Measurements from ENCODE around the gene ZNF669.

ZNF669 gene

GRCh38 chr1:247105966-247106365 is 1.8 kb upstream of the ZNF669 start:
- no peak overlapping the region for H3K27ac ChIP-seq
- no peak for TF ChIP-seq CTCF (IDR thresholded peaks at IDR 0.05)
- TF ChIP-seq ZFX (IDR thresholded peaks at IDR 0.05; ENCODE audit: borderline replicate concordance) = no peak

DNA sequence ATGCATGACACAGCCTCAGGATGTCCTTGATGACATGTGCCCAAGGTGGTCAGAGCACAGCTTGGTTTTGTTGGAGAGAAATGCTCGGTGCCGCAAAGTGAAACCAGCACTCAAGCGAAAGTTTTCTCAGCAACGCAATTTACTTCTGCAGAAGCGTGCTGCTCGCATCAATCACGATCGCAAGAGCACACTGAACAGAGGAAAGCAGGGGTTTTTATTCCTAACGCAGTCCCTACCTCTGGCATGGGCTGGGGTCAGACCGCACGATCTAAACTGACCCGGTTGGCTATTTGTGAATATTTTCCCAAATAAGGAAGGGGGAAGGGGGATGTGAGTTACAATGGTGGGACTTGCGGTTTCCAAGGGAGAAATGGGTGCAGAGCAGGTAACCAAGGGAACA is 809 bp upstream of the ZNF669 start:
- TF ChIP-seq ZFX (IDR thresholded peaks at IDR 0.05; ENCODE audit: borderline replicate concordance) (no peak), CTCF (IDR thresholded peaks at IDR 0.05) (no peak)
- peak overlapping the region; percentile 93 for H3K27ac ChIP-seq

DNA sequence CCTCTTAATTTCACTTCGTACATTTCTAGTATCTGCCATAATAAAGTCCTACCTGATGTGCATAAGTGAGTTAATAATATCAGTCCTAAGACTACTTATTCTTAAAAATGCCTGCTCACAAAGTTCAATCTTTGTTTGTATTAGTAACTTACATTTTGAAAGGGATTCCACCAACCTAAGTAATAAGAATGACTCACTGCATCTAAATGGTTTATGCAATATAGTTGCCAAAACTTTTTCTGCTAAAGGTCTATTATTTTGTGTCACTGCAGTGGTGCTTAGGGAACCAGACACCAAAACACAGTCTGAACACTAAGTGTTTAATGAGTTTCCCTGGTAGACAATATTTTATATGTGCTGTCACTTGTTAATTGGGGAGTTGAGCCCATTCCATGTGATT is 1.8 kb downstream of the ZNF669 start:
- no peak overlapping the region for H3K27ac ChIP-seq
- TF ChIP-seq CTCF (IDR thresholded peaks at IDR 0.05) = no peak
- TF ChIP-seq ZFX (IDR thresholded peaks at IDR 0.05; ENCODE audit: borderline replicate concordance) = no peak

DNA sequence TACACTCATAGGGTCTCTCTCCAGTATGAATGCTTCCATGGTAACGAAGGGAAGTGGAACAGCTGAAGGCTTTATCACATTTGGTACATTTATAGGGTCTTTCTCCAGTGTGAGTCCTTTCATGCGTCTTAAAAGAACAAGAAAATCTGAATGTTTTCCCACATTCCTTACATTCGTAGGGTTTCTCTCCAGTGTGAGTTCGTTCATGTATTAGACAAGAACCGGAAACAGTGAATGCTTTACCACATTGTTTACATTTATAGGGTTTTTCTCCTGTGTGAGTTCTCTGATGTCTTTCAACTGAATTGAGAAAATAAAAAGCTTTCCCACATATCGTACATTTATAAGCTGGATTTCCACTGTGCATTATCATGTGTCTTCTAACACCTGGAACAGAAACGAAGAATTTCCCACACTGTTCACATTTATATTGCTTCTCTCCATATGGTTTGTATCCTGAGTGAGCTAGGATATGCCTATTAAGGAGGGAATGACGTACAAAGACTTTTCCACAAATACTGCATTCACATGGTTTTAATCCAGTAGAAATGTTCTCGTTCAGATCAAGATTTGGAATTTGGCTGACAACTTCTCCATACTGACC is 3.4 kb downstream of the ZNF669 start:
- no peak overlapping the region for H3K27ac ChIP-seq
- no peak for TF ChIP-seq CTCF (IDR thresholded peaks at IDR 0.05)
- no peak for TF ChIP-seq ZFX (IDR thresholded peaks at IDR 0.05; ENCODE audit: borderline replicate concordance)

DNA sequence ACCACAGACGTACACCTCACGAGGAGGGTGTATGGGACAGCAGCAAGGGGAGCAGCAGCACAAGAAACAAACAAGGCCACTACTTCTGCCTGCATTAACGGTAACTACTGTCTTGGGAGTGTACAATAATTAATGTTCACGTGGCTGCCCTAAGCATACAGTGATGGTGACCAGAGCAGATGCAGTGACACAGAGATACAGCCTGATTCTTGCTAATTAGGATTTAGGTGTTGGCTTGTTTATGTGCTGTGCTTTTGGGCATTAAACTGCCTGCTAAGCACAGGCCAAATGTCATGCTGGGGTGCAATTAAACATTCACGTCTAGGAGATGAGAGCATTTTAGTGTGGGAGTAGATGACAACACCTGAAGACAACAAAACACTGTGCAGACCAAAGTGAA is 7.2 kb downstream of the ZNF669 start:
- TF ChIP-seq CTCF (IDR thresholded peaks at IDR 0.05) (no peak), ZFX (IDR thresholded peaks at IDR 0.05; ENCODE audit: borderline replicate concordance) (no peak)
- H3K27ac ChIP-seq = no peak overlapping the region

DNA sequence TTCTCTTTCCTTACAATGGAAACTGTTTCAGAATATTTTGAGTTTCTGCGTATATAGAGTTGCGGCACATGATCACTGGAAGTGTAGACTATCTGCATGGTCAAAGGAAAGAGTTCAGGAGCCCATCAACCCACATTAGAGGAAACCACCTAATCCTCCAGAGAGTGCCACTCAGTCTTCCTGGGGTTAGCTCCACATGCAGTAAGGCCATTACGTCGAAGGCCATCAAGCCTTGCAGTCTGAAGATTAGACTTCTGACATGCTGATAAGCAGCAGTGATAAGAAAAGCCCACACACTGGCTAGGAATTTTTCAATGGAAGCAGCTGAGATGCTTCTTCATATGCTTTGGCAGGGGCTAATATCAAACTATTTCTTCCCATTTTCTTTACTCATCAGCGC is 7.6 kb downstream of the ZNF669 start:
- H3K27ac ChIP-seq = no peak overlapping the region
- TF ChIP-seq CTCF (IDR thresholded peaks at IDR 0.05) (no peak), ZFX (IDR thresholded peaks at IDR 0.05; ENCODE audit: borderline replicate concordance) (no peak)

GRCh38 chr1:247096112-247096511 is 8.0 kb downstream of the ZNF669 start:
- TF ChIP-seq CTCF (IDR thresholded peaks at IDR 0.05) (no peak), ZFX (IDR thresholded peaks at IDR 0.05; ENCODE audit: borderline replicate concordance) (no peak)
- no peak overlapping the region for H3K27ac ChIP-seq
